CD4-positive, alpha-beta T cell treated with Interleukin-15 for 4 hours (primary cell): ENCODE results near the gene ZNF598.
"Not testable (repeated sequence)": the region's sequence is repeated elsewhere in the genome, so short reads cannot be mapped to it uniquely, and the experiment has no call there.

Source experiments
- DNase-seq: peaks from one replicate; pipeline ENCODE4 v3.0.0-alpha.2; 2020; ENCODE audit warnings: low spot score

Gene ZNF598

DNA sequence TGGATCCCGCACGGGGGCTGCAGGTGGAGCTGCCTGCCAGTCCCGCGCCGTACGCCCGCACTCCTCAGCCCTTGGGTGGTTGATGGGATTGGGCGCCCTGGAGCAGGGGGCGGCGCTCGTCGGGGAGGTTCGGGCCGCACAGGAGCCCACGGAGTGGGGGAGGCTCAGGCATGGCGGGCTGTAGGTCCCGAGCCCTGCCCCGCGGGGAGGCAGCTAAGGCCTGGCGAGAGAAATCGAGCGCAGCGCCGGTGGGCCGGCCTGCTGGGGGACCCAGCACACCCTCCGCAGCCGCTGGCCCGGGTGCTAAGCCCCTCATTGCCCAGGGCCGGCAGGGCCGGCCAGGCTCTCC lies 51.5 kb downstream of the ZNF598 start:
- DNase-seq: not testable (repeated sequence)

DNA sequence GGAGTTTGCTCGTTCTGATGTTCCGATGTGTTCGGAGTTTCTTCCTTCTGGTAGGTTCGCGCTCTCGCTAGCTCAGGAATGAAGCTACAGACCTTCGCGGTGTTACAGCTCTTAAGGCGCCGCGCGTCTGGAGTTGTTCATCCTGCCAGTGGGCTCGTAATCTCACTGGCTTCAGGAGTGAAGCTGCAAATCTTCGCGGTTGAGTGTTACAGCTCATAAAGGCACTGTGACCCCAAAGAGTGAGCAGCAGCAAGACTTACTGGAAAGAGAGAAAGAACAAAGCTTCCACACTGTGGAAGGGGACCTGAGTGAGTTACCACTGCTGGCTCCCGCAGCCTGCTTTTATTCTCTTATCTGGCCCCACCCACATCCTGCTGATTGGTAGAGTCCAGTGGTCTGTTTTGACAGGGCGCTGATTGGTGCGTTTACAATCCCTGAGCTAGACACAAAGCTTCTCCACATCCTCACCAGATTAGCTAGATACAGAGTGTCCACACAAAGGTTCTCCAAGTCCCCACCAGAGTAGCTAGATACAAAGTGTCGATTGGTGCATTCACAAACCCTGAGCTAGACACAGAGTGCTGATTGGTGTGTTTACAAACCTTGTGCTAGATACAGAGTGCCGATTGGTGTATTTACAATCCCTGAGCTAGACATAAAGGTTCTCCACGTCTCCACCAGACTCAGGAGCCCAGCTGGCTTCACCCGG lies 52.0 kb downstream of the ZNF598 start:
- not testable (repeated sequence) for DNase-seq

DNA sequence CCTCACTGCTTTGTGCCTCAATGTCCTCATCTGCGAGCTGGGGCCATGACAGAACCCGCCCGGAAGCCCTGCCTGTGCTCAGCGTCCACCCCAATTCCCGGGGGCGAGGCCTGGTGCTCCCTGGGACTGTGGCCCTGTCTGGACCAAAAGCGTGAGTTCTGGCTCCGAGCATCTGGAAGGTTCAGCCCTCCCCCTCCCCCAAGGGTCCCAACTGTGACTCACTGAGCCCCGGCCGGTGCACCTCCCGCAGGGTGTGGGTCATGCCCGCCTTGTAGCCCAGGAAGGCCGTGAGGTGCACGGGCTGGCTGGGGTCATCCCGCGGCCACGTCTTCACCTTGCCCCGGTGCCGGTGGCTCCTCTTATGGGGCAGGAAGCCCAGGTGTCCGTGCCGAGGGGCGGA lies 55.9 kb downstream of the ZNF598 start:
- DNase-seq: no peak

DNA sequence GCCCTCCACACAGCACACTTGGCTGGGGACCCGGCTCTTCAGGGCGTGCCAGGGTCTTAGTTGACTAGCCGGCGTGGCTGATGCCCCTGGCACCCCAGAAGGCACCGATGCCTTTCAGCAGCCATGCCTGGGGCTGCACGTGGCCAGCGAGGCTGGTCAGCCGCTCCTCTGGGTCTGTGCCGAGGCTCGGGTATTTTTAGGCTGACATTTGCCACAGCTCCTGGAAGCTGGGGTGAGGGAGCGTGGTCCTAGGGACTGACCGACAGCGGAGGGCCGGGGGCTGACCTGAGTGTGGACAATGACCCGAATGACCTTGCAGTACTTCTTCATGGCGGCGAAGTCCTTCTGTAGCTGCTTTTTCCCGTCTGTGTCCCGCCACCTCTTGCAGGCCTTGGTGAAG lies 59.1 kb downstream of the ZNF598 start:
- no peak for DNase-seq

DNA sequence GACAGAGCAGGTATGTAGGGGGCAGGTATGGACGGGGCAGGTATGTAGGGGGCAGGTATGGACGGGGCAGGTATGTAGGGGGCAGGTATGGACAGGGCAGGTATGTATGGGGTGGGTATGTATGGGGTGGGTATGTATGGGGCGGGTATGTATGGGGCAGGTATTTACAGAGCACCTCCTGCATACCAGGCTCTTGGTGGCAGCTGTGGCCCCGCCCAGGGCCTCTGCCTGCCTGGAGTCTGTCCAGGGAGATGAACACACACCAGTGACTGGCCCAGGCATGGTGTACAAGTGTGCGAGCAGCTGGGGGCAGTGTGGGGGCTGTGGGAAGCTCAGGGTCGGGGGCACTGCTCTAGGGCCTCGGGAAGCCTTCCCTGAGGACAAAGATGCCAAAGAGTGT lies 59.6 kb downstream of the ZNF598 start:
- no peak for DNase-seq

DNA sequence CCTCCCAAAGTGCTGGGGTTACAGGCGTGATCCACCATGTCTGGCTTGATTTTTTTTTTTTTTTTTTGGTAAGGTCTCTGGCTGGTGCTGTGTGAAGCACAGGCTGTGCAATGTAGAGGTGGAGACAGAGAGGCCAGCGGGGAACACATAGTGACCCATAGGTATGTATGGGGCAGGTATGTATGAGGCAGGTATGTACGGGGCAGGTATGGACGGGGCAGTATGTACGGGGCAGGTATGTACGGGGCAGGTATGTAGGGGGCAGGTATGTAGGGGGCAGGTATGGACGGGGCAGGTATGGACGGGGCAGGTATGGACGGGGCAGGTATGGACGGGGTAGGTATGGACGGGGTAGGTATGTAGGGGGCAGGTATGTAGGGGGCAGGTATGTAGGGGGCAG lies 60.1 kb downstream of the ZNF598 start:
- no peak for DNase-seq
